Measurements from ENCODE around the gene MED12L. TPM values are rescaled to one million over a fixed set of nuclear protein-coding genes. Genes with fewer than 3 reads are reported as not detected.
A peak's percentile ranks its signal among the peaks of the same experiment; 100 is the strongest.

The MED12L gene
- total RNA-seq, 1 donor = 2.2 TPM

DNA sequence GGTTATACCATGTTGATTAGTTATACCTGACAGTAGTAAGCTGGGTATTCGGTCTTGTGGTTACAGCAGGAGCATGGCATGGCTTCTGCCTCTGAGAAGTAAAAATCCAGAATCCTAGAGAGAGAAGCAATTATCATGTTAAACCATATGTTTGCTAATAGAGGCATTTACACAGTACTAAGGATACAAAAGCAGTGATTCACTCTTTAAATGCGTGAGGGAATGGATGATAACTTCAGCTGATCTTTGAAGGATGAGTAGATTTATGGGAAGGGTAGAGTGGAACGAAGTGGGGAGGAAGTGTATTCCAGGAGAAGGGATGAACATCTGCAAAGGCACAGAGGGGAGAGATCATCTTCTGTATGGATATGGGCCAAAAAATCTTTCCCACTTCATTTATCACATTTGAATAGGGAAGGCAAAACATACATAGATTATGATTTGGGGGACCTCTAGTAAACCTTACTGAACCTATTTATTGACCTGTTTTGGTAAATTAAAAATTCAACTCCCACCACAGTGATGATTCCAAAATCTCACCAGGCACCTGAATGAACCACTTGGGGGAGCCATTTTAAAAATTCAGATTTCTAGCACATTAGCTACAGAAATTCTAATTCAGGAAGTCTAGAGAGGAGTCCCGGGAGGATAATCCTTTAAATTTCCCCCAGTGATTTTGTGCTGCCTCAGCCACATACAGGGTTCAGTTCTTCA lies 340.3 kb downstream of the MED12L start:
- Histone ChIP-seq H3K36me3 (ENCODE audit: insufficient read depth, low read length) (no peaks in the 10 kb centered on the region), H3K4me2 (ENCODE audit: insufficient read depth, low read length) (no peak overlapping the region), H3K79me2 (ENCODE audit: insufficient read depth, low read length) (no peaks in the 10 kb centered on the region), H3K27ac (ENCODE audit: low read depth, low read length) (no peak overlapping the region), H3K9me3 (ENCODE audit: low read depth, low read length) (no peaks in the 10 kb centered on the region), H4K20me1 (ENCODE audit: insufficient read depth, low read length) (no peaks in the 10 kb centered on the region), H2AFZ (ENCODE audit: low read length) (no peak overlapping the region), H3K4me1 (ENCODE audit: insufficient read depth, low read length) (peaks cover 13% of the 10 kb centered on the region), H3K27me3 (ENCODE audit: insufficient read depth, low read length) (no peaks in the 10 kb centered on the region), H3K4me3 (ENCODE audit: insufficient read depth, low read length) (no peak overlapping the region)
- peak; percentile 54 for TF ChIP-seq CTCF (IDR thresholded peaks at IDR 0.05; ENCODE audit: extremely low read depth, low read depth, low read length)
- DNase-seq (ENCODE audit: insufficient read length, low spot score, missing footprints) = no peak

DNA sequence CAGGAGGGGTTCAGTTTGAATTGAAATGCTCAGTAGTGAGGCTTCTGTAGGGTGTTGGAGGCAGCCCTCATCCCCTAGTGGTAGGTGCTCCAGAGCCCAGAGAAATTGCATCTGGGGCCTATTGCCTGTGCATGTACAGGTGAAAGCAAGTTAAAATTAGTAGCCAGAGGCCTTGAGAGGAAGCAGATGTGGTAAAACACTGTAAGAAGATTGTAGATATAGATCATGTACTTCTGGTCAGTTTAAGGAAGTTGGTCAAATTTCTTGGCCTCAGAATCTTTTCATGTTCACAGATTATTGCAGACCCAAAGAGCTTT lies 340.8 kb downstream of the MED12L start:
- H3K4me3 ChIP-seq (ENCODE audit: insufficient read depth, low read length) = no peak overlapping the region
- no peak overlapping the region for H3K27ac ChIP-seq (ENCODE audit: low read depth, low read length)
- no peaks in the 10 kb centered on the region for H3K27me3 ChIP-seq (ENCODE audit: insufficient read depth, low read length)
- no peaks in the 10 kb centered on the region for H4K20me1 ChIP-seq (ENCODE audit: insufficient read depth, low read length)
- peaks cover 13% of the 10 kb centered on the region for H3K4me1 ChIP-seq (ENCODE audit: insufficient read depth, low read length)
- no peaks in the 10 kb centered on the region for H3K79me2 ChIP-seq (ENCODE audit: insufficient read depth, low read length)
- H3K36me3 ChIP-seq (ENCODE audit: insufficient read depth, low read length) = no peaks in the 10 kb centered on the region
- no peak for DNase-seq (ENCODE audit: insufficient read length, low spot score, missing footprints)
- no peak overlapping the region for H2AFZ ChIP-seq (ENCODE audit: low read length)
- no peaks in the 10 kb centered on the region for H3K9me3 ChIP-seq (ENCODE audit: low read depth, low read length)
- H3K4me2 ChIP-seq (ENCODE audit: insufficient read depth, low read length) = no peak overlapping the region
- peak; percentile 28 for TF ChIP-seq CTCF (IDR thresholded peaks at IDR 0.05; ENCODE audit: extremely low read depth, low read depth, low read length)

DNA sequence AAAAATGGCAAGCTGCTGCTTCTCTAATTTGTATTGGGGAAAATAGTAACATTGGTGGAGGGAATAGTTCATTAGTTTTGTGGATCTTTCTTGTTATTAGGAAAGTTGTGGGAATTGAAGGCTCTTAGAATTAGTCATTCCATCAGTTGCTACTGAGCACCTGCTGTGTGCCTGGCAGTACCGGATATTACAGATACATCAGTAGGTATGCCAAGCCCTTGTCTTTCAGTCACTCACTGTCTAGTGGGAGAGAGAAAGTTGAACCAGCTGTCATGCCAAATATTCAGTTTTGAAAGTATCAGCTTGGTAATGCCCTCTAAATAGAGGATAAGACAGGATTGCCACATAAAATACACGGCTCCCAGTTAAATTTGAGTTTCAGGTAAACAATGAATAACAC lies 342.9 kb downstream of the MED12L start:
- Histone ChIP-seq H3K36me3 (ENCODE audit: insufficient read depth, low read length) (no peaks in the 10 kb centered on the region), H3K27ac (ENCODE audit: low read depth, low read length) (no peak overlapping the region), H3K27me3 (ENCODE audit: insufficient read depth, low read length) (no peaks in the 10 kb centered on the region), H3K4me2 (ENCODE audit: insufficient read depth, low read length) (no peak overlapping the region), H3K4me3 (ENCODE audit: insufficient read depth, low read length) (no peak overlapping the region), H3K9me3 (ENCODE audit: low read depth, low read length) (no peaks in the 10 kb centered on the region), H3K79me2 (ENCODE audit: insufficient read depth, low read length) (no peaks in the 10 kb centered on the region), H3K4me1 (ENCODE audit: insufficient read depth, low read length) (peaks cover 28% of the 10 kb centered on the region), H2AFZ (ENCODE audit: low read length) (no peak overlapping the region), H4K20me1 (ENCODE audit: insufficient read depth, low read length) (no peaks in the 10 kb centered on the region)
- no peak for DNase-seq (ENCODE audit: insufficient read length, low spot score, missing footprints)
- no peak for TF ChIP-seq CTCF (IDR thresholded peaks at IDR 0.05; ENCODE audit: extremely low read depth, low read depth, low read length)

DNA sequence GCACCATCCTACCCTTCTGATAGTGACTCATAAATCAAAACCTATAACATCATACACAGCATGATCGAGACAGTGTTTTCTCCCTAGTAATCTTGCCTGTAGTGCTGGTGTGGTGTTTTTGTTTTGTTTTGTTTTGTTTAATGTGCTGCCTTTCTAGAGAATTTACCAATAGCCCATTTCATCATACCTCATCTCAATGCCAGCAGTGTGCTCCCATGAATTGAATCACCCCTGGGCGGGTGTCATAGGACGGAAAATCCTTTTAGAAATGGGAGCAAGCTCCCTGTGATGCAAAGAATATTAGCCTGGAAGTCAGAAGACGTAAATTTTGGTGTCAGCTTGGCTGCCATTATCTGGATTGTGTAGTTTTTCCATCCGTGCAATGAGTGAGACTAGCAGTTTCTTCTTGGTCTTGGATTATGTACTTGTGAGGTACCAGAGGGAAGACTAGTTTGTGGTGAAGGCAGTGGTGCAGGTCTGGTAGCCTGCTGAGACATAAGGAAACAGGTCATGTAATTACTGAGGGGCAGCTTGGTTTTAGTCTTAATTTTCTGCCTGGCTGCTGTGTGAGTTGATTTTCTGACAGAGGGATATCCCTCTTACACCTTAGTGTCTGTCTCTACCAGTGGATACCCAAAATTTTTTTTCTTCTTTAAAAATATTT lies 345.5 kb downstream of the MED12L start:
- peak overlapping the region; percentile 60 for H3K27ac ChIP-seq (ENCODE audit: low read depth, low read length)
- no peaks in the 10 kb centered on the region for H3K9me3 ChIP-seq (ENCODE audit: low read depth, low read length)
- no peak for DNase-seq (ENCODE audit: insufficient read length, low spot score, missing footprints)
- no peaks in the 10 kb centered on the region for H3K36me3 ChIP-seq (ENCODE audit: insufficient read depth, low read length)
- TF ChIP-seq CTCF (IDR thresholded peaks at IDR 0.05; ENCODE audit: extremely low read depth, low read depth, low read length) = no peak
- peak overlapping the region; percentile 47 for H2AFZ ChIP-seq (ENCODE audit: low read length)
- H3K4me3 ChIP-seq (ENCODE audit: insufficient read depth, low read length) = no peak overlapping the region
- no peaks in the 10 kb centered on the region for H3K27me3 ChIP-seq (ENCODE audit: insufficient read depth, low read length)
- no peaks in the 10 kb centered on the region for H4K20me1 ChIP-seq (ENCODE audit: insufficient read depth, low read length)
- H3K4me2 ChIP-seq (ENCODE audit: insufficient read depth, low read length) = no peak overlapping the region
- peaks cover 34% of the 10 kb centered on the region for H3K4me1 ChIP-seq (ENCODE audit: insufficient read depth, low read length)
- no peaks in the 10 kb centered on the region for H3K79me2 ChIP-seq (ENCODE audit: insufficient read depth, low read length)
